Gastrocnemius medialis (tissue), 4 donors: ENCODE results near the gene ADCY2.

Source experiments
- CTCF ChIP-seq, 5 experiments: fragments of 450-650 bp in 3 of 5; fragments of 200-600 bp in 2 of 5; sonication (generic) in 2 of 5; IDR thresholded peaks in 4 of 5; conservative IDR thresholded peaks in 1 of 5; 1 replicate in 4 of 5; 2 replicates in 1 of 5; pipeline ENCODE4 v1.5.1; 2016 to 2019; ENCODE audit warnings: antibody characterized with exemption in 5 of 5, mild to moderate bottlenecking in 3 of 5, moderate library complexity in 3 of 5
- POLR2A ChIP-seq, 2 donors: fragments of 450-650 bp; IDR thresholded peaks; one replicate each; pipeline ENCODE4 v1.6.1; 2017; ENCODE audit warnings: antibody characterized with exemption in 2 of 2, mild to moderate bottlenecking in 2 of 2, moderate library complexity in 2 of 2

DNA sequence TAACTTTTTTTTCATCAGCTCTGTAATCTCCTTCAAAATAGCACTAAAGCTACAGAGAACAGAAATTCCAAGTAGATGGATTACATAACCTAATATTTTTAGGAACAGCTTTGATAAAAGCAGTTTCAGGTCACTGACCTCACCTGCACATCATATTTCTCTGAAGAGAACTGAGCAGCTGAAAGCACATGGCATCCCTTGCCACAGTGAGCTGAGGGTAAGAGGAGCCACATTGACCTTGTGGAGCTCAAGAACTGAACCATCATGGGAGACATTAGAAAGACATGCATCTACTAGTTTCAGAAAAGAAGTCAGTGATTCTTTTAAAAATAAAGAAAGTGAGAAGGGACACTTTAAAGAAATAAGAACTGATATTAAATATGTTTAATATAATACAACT, 232.3 kb downstream of the ADCY2 start:
- TF ChIP-seq CTCF (IDR thresholded peaks at IDR 0.05 in 4 of 5, conservative IDR thresholded peaks at IDR 0.05 in 1 of 5) = no peak
- TF ChIP-seq POLR2A (IDR thresholded peaks at IDR 0.05) = no peak
